Measurements from ENCODE around the gene RUFY3. TPM values are rescaled to one million over a fixed set of nuclear protein-coding genes. Genes with fewer than 3 reads are reported as not detected.
"Not testable (repeated sequence)": the region's sequence is repeated elsewhere in the genome, so short reads cannot be mapped to it uniquely, and the experiment has no call there.

The RUFY3 gene
- total and polyA plus RNA-seq, 3 experiments from 2014 or later: 10.4 to 14.8 (median 13.8) TPM

DNA sequence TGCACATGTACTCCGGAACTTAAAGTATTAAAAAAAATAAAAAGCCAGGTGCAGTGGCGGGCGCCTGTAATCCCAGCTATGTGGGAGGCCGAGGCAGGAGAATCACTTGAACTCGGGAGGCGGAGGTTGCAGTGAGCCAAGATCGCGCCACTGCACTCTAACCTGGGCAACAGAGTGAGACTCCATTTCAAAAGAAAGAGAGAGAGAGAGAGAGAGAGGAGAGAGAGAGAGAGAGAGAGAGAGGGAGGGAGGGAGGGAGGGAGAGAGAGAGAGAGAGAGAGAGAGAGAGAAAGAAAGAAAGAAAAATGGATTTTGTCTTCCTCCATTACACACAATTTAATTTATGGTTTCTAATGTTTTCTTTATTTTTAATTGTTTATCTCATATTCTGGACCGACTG, 11.1 kb downstream of the RUFY3 start:
- H3K9me3 ChIP-seq (ENCODE audit: low read length); CTCF ChIA-PET; H3K27ac ChIP-seq (ENCODE audit: low read depth, low read length); H3K27me3 Mint-ChIP-seq; DNase-seq; H3K36me3 Mint-ChIP-seq; H3K9me3 Mint-ChIP-seq; H3K36me3 ChIP-seq (ENCODE audit: insufficient read depth, low read length); H3K27me3 ChIP-seq (ENCODE audit: insufficient read depth, low read length, poor library complexity, severe bottlenecking); H3K4me3 ChIP-seq (ENCODE audit: low read length); H3K4me3 Mint-ChIP-seq: not testable (repeated sequence)
- peaks cover 42 to 53% (median 48%) of the 10 kb centered on the region in 3 donors for H3K4me1 Mint-ChIP-seq
- peaks cover 47% of the 10 kb centered on the region for H3K4me1 ChIP-seq (ENCODE audit: insufficient read depth, low read length)
- H3K27ac Mint-ChIP-seq: peak overlapping the region in 4 of 8 donors; percentile 25 to 62 (median 54)
- POLR2A ChIA-PET: interaction anchor here (0.6 kb wide), 1 partner anchor 105 kb away, joined by 9 read pairs; no protein-coding TSS in a partner anchor

DNA sequence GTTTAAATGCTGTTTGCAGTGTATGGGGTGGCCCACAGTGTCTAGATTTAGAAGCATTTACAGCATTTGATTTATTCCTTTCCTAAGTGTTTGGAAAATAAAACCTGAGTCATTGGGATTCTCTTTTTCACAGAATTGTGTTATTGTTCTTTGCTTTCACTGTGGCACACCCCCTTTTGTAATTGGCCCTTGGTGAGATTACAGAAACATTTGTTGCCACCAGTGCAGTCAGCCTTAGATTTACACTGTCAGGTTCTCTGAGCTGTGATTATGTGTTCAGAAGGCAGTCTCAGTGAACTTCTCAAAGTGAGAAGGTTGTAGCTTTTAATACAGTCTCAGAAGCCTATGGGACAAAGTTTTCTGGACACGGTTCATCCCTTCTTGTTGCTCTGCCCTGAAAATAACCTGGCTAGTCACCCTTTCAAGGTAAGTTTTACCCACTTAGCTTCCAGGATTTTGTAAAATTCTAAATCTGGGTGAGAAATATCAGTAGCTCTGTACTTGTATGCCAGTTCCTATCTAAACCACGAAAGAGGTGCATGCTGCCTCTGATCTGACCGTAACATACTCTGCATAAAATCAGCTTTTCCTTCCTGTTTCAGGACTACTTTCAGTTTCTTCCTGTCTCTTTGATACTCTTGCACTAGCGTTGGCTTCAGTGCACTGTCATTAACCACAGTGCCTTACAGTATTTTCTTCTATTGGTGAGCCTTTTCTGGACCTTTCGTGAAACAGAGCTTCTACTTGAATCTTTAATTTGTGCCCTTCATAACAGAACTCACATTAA, 12.6 kb downstream of the RUFY3 start:
- peak overlapping the region; percentile 66 for H3K4me3 ChIP-seq (ENCODE audit: low read length)
- CTCF ChIA-PET: interaction anchor here (0.6 to 6.0 kb wide), 16 partner anchors 11 to 259 kb away, joined by 3 to 93 read pairs (median 8); partner anchors contain the start of genes DCK, GRSF1, MOB1B and RUFY3

DNA sequence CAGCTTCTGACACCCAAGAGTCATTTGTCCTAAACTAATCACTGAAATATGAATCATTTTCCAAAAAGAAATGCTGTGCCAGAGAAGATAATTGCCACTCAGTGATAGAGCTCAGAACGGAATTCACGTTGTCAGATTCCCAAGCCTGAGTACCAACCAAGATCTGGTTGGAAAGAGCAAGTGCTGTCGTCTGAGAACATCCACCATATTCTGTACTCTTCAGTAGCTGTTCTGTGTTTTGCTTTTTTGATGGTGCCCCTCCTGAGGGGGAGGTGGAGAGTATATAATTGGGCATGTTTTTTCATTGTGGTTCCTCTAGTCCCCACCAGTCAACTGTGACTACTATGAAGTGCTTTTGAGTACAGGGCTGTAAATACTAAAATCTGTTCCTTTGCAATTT, 13.2 kb downstream of the RUFY3 start:
- peak overlapping the region; percentile 60 for H3K27ac ChIP-seq (ENCODE audit: low read depth, low read length)
- Mint-ChIP-seq H3K36me3 (no peaks in the 10 kb centered on the region), H3K4me1 (peaks cover 42 to 53% (median 48%) of the 10 kb centered on the region in 3 donors), H3K27ac (peak overlapping the region; percentile 77 to 95 (median 88)), H3K4me3 (peak overlapping the region; percentile 60 to 83 (median 75)), H3K9me3 (no peaks in the 10 kb centered on the region), H3K27me3 (no peaks in the 10 kb centered on the region)
- peaks cover 50% of the 10 kb centered on the region for H3K4me1 ChIP-seq (ENCODE audit: insufficient read depth, low read length)
- H3K27me3 ChIP-seq (ENCODE audit: insufficient read depth, low read length, poor library complexity, severe bottlenecking): no peaks in the 10 kb centered on the region
- no peaks in the 10 kb centered on the region for H3K9me3 ChIP-seq (ENCODE audit: low read length)
- peak in 1 of 5 donors; percentile 26 for DNase-seq
- H3K4me3 ChIP-seq (ENCODE audit: low read length): peak overlapping the region; percentile 66
- ChIA-PET CTCF (interaction anchor here (0.8 to 6.0 kb wide), 20 partner anchors 10 to 258 kb away, joined by 3 to 93 read pairs (median 6); partner anchors contain the start of genes DCK, GRSF1, MOB1B and RUFY3), POLR2A (interaction anchor here (0.7 to 4.0 kb wide), 6 partner anchors 9 to 104 kb away, joined by 3 to 47 read pairs (median 8); partner anchors contain the start of genes GRSF1 and UTP3)
- no peaks in the 10 kb centered on the region for H3K36me3 ChIP-seq (ENCODE audit: insufficient read depth, low read length)

More for the DNA sequence above, 12.6 kb downstream of the RUFY3 start:
- H3K9me3 Mint-ChIP-seq: no peaks in the 10 kb centered on the region
- no peaks in the 10 kb centered on the region for H3K36me3 ChIP-seq (ENCODE audit: insufficient read depth, low read length)
- peak in 4 of 5 donors; percentile 10 to 68 (median 62) for DNase-seq
- POLR2A ChIA-PET: interaction anchor here (0.6 to 4.0 kb wide), 8 partner anchors 10 to 578 kb away, joined by 3 to 47 read pairs (median 5); partner anchors contain the start of genes GRSF1 and UTP3
- H3K4me1 Mint-ChIP-seq: peaks cover 42 to 53% (median 48%) of the 10 kb centered on the region in 3 donors
- H3K36me3 Mint-ChIP-seq: no peaks in the 10 kb centered on the region
- peak overlapping the region; percentile 60 for H3K27ac ChIP-seq (ENCODE audit: low read depth, low read length)
- H3K4me1 ChIP-seq (ENCODE audit: insufficient read depth, low read length): peaks cover 50% of the 10 kb centered on the region
- H3K9me3 ChIP-seq (ENCODE audit: low read length): no peaks in the 10 kb centered on the region
- peak overlapping the region; percentile 77 to 95 (median 88) for H3K27ac Mint-ChIP-seq
- no peaks in the 10 kb centered on the region for H3K27me3 ChIP-seq (ENCODE audit: insufficient read depth, low read length, poor library complexity, severe bottlenecking)
- H3K27me3 Mint-ChIP-seq: no peaks in the 10 kb centered on the region
- peak overlapping the region; percentile 60 to 83 (median 75) for H3K4me3 Mint-ChIP-seq

DNA sequence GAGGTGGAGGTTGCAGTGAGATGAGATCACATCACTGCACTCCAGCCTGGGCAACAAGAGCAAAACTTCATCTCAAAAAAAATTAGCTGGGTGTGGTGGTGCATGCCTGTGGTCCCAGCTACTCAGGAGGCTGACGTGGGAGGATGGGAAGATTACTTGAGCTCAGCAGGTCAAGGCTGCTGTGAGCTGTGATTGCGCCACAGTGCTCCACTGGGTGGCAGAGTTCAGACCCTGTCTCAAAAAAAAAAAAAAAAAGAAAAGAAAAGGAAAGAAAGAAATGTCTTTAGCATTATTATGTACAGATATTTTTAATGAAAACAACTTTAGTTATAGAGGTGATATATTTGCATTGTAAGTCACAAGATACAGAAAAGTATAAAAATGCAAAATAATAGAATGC, 14.2 kb downstream of the RUFY3 start:
- Mint-ChIP-seq H3K27ac (peak overlapping the region; percentile 79 to 95 (median 88)), H3K4me1 (peaks cover 42 to 53% (median 51%) of the 10 kb centered on the region in 3 donors), H3K4me3 (peak overlapping the region; percentile 32 to 76 (median 62))
- peaks cover 50% of the 10 kb centered on the region for H3K4me1 ChIP-seq (ENCODE audit: insufficient read depth, low read length)
- H3K4me3 ChIP-seq (ENCODE audit: low read length); H3K27ac ChIP-seq (ENCODE audit: low read depth, low read length); H3K27me3 Mint-ChIP-seq; H3K36me3 ChIP-seq (ENCODE audit: insufficient read depth, low read length); H3K9me3 ChIP-seq (ENCODE audit: low read length); H3K27me3 ChIP-seq (ENCODE audit: insufficient read depth, low read length, poor library complexity, severe bottlenecking); H3K36me3 Mint-ChIP-seq; H3K9me3 Mint-ChIP-seq: not testable (repeated sequence)
- ChIA-PET POLR2A (interaction anchor here (0.7 to 4.0 kb wide), 5 partner anchors 14 to 249 kb away, joined by 3 to 47 read pairs (median 4); partner anchors contain the start of gene RUFY3), CTCF (interaction anchor here (0.8 to 6.0 kb wide), 21 partner anchors 8 to 260 kb away, joined by 3 to 93 read pairs (median 6); partner anchors contain the start of genes DCK, GRSF1, MOB1B and RUFY3)
- DNase-seq: peak in 4 of 5 donors; percentile 19 to 58 (median 26)

DNA sequence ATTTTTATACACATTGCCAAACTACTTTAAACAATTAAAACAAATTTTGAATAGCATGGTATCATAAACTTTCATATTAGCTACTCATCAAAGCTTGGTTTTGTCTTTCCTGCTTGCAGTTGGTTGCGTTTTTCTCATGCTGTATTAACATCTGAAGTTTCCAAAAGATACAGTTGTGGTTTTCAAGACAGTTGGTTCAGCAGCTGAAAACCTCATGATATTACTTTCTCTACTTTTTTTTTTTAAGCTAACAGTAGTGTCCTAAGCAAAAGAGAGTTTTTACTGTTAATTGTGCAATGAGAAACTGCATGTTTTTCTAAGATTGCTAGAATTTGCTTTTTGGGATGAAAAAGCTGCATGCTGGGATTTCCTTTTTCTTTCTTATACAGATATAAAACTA, 15.2 kb downstream of the RUFY3 start:
- peaks cover 42 to 51% (median 51%) of the 10 kb centered on the region in 3 donors for H3K4me1 Mint-ChIP-seq
- ChIA-PET CTCF (interaction anchor here (0.7 to 6.0 kb wide), 10 partner anchors 9 to 213 kb away, joined by 3 to 93 read pairs (median 5); partner anchors contain the start of gene RUFY3), POLR2A (interaction anchor here (0.5 to 4.0 kb wide), 5 partner anchors 12 to 50 kb away, joined by 3 to 47 read pairs (median 3); no protein-coding TSS in a partner anchor)
- H3K9me3 Mint-ChIP-seq: no peaks in the 10 kb centered on the region
- H3K4me3 Mint-ChIP-seq: peak overlapping the region; percentile 45 to 76 (median 61)
- H3K4me1 ChIP-seq (ENCODE audit: insufficient read depth, low read length): peaks cover 50% of the 10 kb centered on the region
- H3K27ac ChIP-seq (ENCODE audit: low read depth, low read length): no peak overlapping the region
- H3K36me3 ChIP-seq (ENCODE audit: insufficient read depth, low read length): no peaks in the 10 kb centered on the region
- no peaks in the 10 kb centered on the region for H3K27me3 Mint-ChIP-seq
- peak overlapping the region; percentile 52 to 83 (median 62) for H3K27ac Mint-ChIP-seq
- H3K36me3 Mint-ChIP-seq: no peaks in the 10 kb centered on the region
- peak overlapping the region; percentile 14 for H3K4me3 ChIP-seq (ENCODE audit: low read length)
- peak in 2 of 5 donors; percentile 14 to 54 for DNase-seq
- no peaks in the 10 kb centered on the region for H3K27me3 ChIP-seq (ENCODE audit: insufficient read depth, low read length, poor library complexity, severe bottlenecking)
- no peaks in the 10 kb centered on the region for H3K9me3 ChIP-seq (ENCODE audit: low read length)

DNA sequence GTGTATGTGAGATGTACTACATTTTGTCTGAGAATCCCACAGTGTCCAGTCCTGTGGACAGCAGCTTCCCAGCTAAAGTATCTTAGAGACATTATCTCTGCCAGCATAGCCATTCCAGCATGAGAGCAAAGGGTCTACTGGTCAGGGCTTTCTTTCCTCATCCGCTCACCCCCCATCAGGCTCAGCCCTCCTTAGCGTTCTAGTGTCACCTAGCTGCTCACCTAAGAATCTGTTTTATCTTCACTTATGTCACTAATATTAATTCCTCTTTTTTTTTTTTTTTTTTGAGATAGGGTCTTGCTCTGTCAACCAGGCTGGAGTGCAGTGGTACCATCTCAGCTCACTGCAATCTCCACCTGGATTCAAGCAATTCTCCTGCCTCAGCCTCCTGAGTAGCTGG, 15.6 kb downstream of the RUFY3 start:
- Mint-ChIP-seq H3K36me3 (no peaks in the 10 kb centered on the region), H3K4me3 (peak overlapping the region in 6 of 7 donors; percentile 37 to 76 (median 60)), H3K4me1 (peaks cover 40 to 49% (median 47%) of the 10 kb centered on the region in 3 donors), H3K27me3 (no peaks in the 10 kb centered on the region), H3K27ac (peak overlapping the region in 7 of 8 donors; percentile 61 to 83 (median 69)), H3K9me3 (no peaks in the 10 kb centered on the region)
- Histone ChIP-seq H3K27ac (ENCODE audit: low read depth, low read length) (no peak overlapping the region), H3K4me1 (ENCODE audit: insufficient read depth, low read length) (peaks cover 50% of the 10 kb centered on the region), H3K27me3 (ENCODE audit: insufficient read depth, low read length, poor library complexity, severe bottlenecking) (no peaks in the 10 kb centered on the region), H3K36me3 (ENCODE audit: insufficient read depth, low read length) (no peaks in the 10 kb centered on the region), H3K9me3 (ENCODE audit: low read length) (no peaks in the 10 kb centered on the region), H3K4me3 (ENCODE audit: low read length) (peak overlapping the region; percentile 14)
- DNase-seq: no peak
- ChIA-PET POLR2A (interaction anchor here (0.5 to 4.0 kb wide), 6 partner anchors 12 to 102 kb away, joined by 3 to 47 read pairs (median 3); partner anchors contain the start of gene GRSF1), CTCF (interaction anchor here (0.7 to 6.0 kb wide), 8 partner anchors 12 to 212 kb away, joined by 3 to 93 read pairs (median 4); partner anchors contain the start of gene RUFY3)

DNA sequence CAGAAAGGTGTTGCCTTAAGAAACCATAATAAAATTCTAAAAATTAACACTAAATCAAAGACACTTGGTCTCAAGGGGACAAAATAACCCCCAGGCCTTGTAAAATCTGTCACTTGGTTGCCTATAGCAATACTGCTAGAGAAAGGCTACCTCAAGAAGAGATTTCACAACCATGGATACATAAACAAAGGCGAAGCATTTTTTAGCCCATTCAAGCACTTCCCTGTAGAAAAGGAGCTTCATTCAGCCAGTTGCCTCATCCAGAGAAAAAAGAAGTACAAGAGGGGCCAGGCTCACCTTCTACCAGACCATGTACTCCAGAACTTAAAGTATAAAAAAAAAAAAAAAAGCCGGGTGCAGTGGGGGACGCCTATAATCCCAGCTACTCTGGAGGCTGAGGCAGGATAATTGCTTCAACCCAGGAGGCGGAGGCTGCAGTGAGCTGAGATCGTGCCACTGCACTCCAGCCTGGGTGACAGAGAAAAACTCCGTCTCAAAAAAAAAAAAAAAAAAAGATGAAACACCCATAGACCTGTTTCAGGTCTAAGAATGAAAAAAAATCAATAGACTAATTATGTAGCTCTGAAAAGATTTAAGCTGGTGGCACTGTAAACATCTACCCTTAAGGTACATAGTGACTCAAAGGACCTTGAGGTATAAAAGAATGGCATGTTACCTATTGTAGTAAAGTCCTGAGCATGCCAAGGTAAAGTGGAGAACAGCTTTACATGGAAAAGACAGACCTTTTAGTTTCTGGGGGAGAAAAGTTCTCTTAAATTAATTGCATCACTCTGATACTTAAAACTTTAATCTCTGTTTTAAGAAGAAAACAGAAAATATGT, 18.0 kb downstream of the RUFY3 start:
- ChIA-PET POLR2A (no interaction called here), CTCF (interaction anchor here (0.8 to 6.0 kb wide), 2 partner anchors 17 to 36 kb away, joined by 3 to 51 read pairs; partner anchors contain the start of gene RUFY3)
- H3K27ac ChIP-seq (ENCODE audit: low read depth, low read length): no peak overlapping the region
- H3K36me3 ChIP-seq (ENCODE audit: insufficient read depth, low read length): no peaks in the 10 kb centered on the region
- no peak overlapping the region for H3K4me3 ChIP-seq (ENCODE audit: low read length)
- H3K27ac Mint-ChIP-seq: no peak overlapping the region
- H3K4me3 Mint-ChIP-seq: no peak overlapping the region
- H3K36me3 Mint-ChIP-seq: no peaks in the 10 kb centered on the region
- H3K27me3 ChIP-seq (ENCODE audit: insufficient read depth, low read length, poor library complexity, severe bottlenecking): no peaks in the 10 kb centered on the region
- peaks cover 34% of the 10 kb centered on the region for H3K4me1 ChIP-seq (ENCODE audit: insufficient read depth, low read length)
- H3K9me3 Mint-ChIP-seq: no peaks in the 10 kb centered on the region
- DNase-seq: no peak
- H3K4me1 Mint-ChIP-seq: peaks cover 26 to 34% (median 32%) of the 10 kb centered on the region in 3 donors
- no peaks in the 10 kb centered on the region for H3K9me3 ChIP-seq (ENCODE audit: low read length)
- no peaks in the 10 kb centered on the region for H3K27me3 Mint-ChIP-seq
